Pancreas (tissue), 10 donors: ENCODE results near the gene SULT1A1. TPM values are rescaled to one million over a fixed set of nuclear protein-coding genes. Genes with fewer than 3 reads are reported as not detected.

ENCODE experiments used
- ATAC-seq, 4 donors: fragments of 200-7000 bp; cut with Tn5 transposase; one replicate each; pipeline versions ENCODE4 v1.8.0 to v1.9.1; 2020; ENCODE audit warnings: mild to moderate bottlenecking in 4 of 4, moderate library complexity in 4 of 4
- DNase-seq, 6 donors: peaks; one replicate each; pipeline ENCODE4 v3.0.0-alpha.2; 2020
- FAIRE-seq: peaks from 2 replicates; lab custom pipeline; 2012; peaks lifted over from hg19 to GRCh38; lab: Jason Lieb, UNC
- H3K27ac ChIP-seq, 4 donors: fragments of 200-600 bp; sonication (generic); 1 replicate in 3 of 4; 2 replicates in 1 of 4; pipeline versions ENCODE4 v1.5.0 to v1.8.0; 2020
- H3K27me3 ChIP-seq, 4 donors: fragments of 200-600 bp; one replicate each; pipeline ENCODE4 v1.8.0; 2021
- H3K36me3 ChIP-seq, 3 donors: fragments of 200-600 bp; sonication (generic) in 1 of 3; one replicate each; pipeline versions ENCODE4 v1.5.0 to v1.8.0; 2020 to 2021
- H3K4me1 ChIP-seq, 3 donors: fragments of 200-600 bp; one replicate each; pipeline ENCODE4 v1.8.0; 2021
- H3K4me3 ChIP-seq, 4 donors: fragments of 200-600 bp; sonication (generic) in 2 of 4; one replicate each; pipeline versions ENCODE4 v1.5.0 to v1.8.0; 2020 to 2021
- H3K9me3 ChIP-seq, 4 donors: fragments of 200-600 bp; one replicate each; pipeline ENCODE4 v1.8.0; 2021
- CTCF ChIP-seq, 4 donors: fragments of 200-600 bp; sonication (generic) in 3 of 4; IDR thresholded peaks; one replicate each; pipeline versions ENCODE4 v1.5.0 to v1.8.0; 2021; ENCODE audit warnings: antibody characterized with exemption in 4 of 4
- WGBS, 2 donors: extraction: QIAGEN DNeasy Blood & Tissue Kit; methylation state at CpG; one replicate each; pipeline ENCODE4 v1.1.7; 2013; 5-methylcytosine and 5-hydroxymethylcytosine counted together
- intact Hi-C, 3 donors: fragments of 100-400 bp; cut with DNase I; formaldehyde crosslinking; loops; one replicate each; pipeline versions ENCODE4 v1.11.1 to v1.14.2; 2022
- polyA plus RNA-seq, 2 donors: library from polyadenylated mRNA; stranded (reverse); fragments of 200-250 nt; gene quantifications; one replicate each; pipeline ENCODE4 v1.2.3, GENCODE V29; 2013
- total RNA-seq, 6 donors: library from RNA; stranded (reverse); fragmentation: NEBNext Ultra II Directional in 4 of 6; extraction: Animal tissue kit (Norgen Biotek cat#: 25700) in 4 of 6; gene quantifications; one replicate each; pipeline versions ENCODE4 v1.2.1 to v1.2.4, GENCODE V29; 2021 to 2023
- donor health status: healthy with polysubstance abuse.
- donor health status: DM: no; HTN: no; CAD: no; lungs with moderate emphysema.
- donor health status: DM: no; HTN: no; CAD: no.
- donor health status: control.
- donor health status: control.
- donor health status: Bipolar disorder and iron deficiency.
- donor health status: DM: yes; HTN: yes; CAD: no.
- donor health status: DM: no; HTN: no; CAD: no.
- donor health status: DM: no; HTN: no; CAD: no.
- donor health status: DM: yes; HTN: yes; CAD: no.

Gene SULT1A1
- total and polyA plus RNA-seq, 8 donors = 5.7 to 46.7 (median 12.2) TPM

- WGBS, 2 donors = 89 to 93% methylated on average over 6 of the region's 6 CpGs
- no peaks in the 10 kb centered on the region for H3K27me3 ChIP-seq
- no peak for TF ChIP-seq CTCF (IDR thresholded peaks at IDR 0.05)
- ATAC-seq (no peak), FAIRE-seq (no peak), DNase-seq (no peak)
- no peaks in the 10 kb centered on the region for H3K36me3 ChIP-seq
- H3K27ac ChIP-seq = no peak overlapping the region
- H3K9me3 ChIP-seq = no peaks in the 10 kb centered on the region
- no peak overlapping the region for H3K4me3 ChIP-seq
- no peaks in the 10 kb centered on the region for H3K4me1 ChIP-seq
- intact Hi-C loops = no loop called here
Observed at GRCh38 chr16:28563218-28563617, 46.6 kb downstream of the SULT1A1 start.

- no peaks in the 10 kb centered on the region for H3K9me3 ChIP-seq
- no peaks in the 10 kb centered on the region for H3K27me3 ChIP-seq
- WGBS, 2 donors = 93 to 95% methylated on average over 4 of the region's 4 CpGs
- H3K27ac ChIP-seq = no peak overlapping the region
- H3K4me1 ChIP-seq = no peaks in the 10 kb centered on the region
- no peak for TF ChIP-seq CTCF (IDR thresholded peaks at IDR 0.05)
- no peak for DNase-seq
- intact Hi-C loops = no loop called here
- no peak for ATAC-seq
- FAIRE-seq = no peak
- no peaks in the 10 kb centered on the region for H3K36me3 ChIP-seq
- H3K4me3 ChIP-seq = no peak overlapping the region
Observed at GRCh38 chr16:28562199-28562598, 47.6 kb downstream of the SULT1A1 start.

- H3K4me1 ChIP-seq = no peaks in the 10 kb centered on the region
- TF ChIP-seq CTCF (IDR thresholded peaks at IDR 0.05) = no peak
- no peaks in the 10 kb centered on the region for H3K9me3 ChIP-seq
- no peak overlapping the region for H3K27ac ChIP-seq
- no peaks in the 10 kb centered on the region for H3K36me3 ChIP-seq
- no peak overlapping the region for H3K4me3 ChIP-seq
- DNase-seq (no peak), FAIRE-seq (no peak), ATAC-seq (no peak)
- 61 to 66% methylated on average over 7 of the region's 7 CpGs for WGBS, 2 donors
- H3K27me3 ChIP-seq = no peaks in the 10 kb centered on the region
- intact Hi-C loops = no loop called here
Observed at GRCh38 chr16:28561557-28562187, 48.2 kb downstream of the SULT1A1 start.

- peaks cover 0 to 5% (median 3%) of the 10 kb centered on the region in 3 donors for H3K4me1 ChIP-seq
- intact Hi-C loops = no loop called here
- no peaks in the 10 kb centered on the region for H3K27me3 ChIP-seq
- DNase-seq (no peak), ATAC-seq (no peak), FAIRE-seq (no peak)
- no peak overlapping the region for H3K27ac ChIP-seq
- no peaks in the 10 kb centered on the region for H3K36me3 ChIP-seq
- no peaks in the 10 kb centered on the region for H3K9me3 ChIP-seq
- 73 to 91% methylated on average over 3 of the region's 3 CpGs for WGBS, 2 donors
- no peak for TF ChIP-seq CTCF (IDR thresholded peaks at IDR 0.05)
- H3K4me3 ChIP-seq = no peak overlapping the region
Observed at GRCh38 chr16:28558456-28558855, 51.4 kb downstream of the SULT1A1 start.

- no peaks in the 10 kb centered on the region for H3K9me3 ChIP-seq
- no peak for FAIRE-seq
- H3K4me1 ChIP-seq = peaks cover 0 to 5% (median 3%) of the 10 kb centered on the region in 3 donors
- H3K36me3 ChIP-seq = no peaks in the 10 kb centered on the region
- no peak for DNase-seq
- H3K27ac ChIP-seq = no peak overlapping the region
- H3K27me3 ChIP-seq = no peaks in the 10 kb centered on the region
- H3K4me3 ChIP-seq = no peak overlapping the region
- no peak for ATAC-seq
- no peak for TF ChIP-seq CTCF (IDR thresholded peaks at IDR 0.05)
- intact Hi-C loops = no loop called here
- 57 to 65% methylated on average over 2 of the region's 2 CpGs for WGBS, 2 donors
Observed at GRCh38 chr16:28556914-28557320, 52.9 kb downstream of the SULT1A1 start.
